WTC11 (cell line): Measurements from ENCODE around the gene NFATC1.

Experiments
- CREB1 ChIP-seq: sonication (generic); formaldehyde crosslinking; IDR thresholded peaks from 2 replicates; pipeline ENCODE4 v1.8.0; 2023; ENCODE audit warnings: mild to moderate bottlenecking, missing genetic modification reagents
- CTCF ChIP-seq: fragments of 200-600 bp; IDR thresholded peaks from 2 replicates; pipeline ENCODE4 v1.8.0; 2022; ENCODE audit warnings: antibody characterized with exemption
- HMGXB4 ChIP-seq: sonication (generic); formaldehyde crosslinking; IDR thresholded peaks from 2 replicates; pipeline ENCODE4 v1.8.1; 2023; ENCODE audit warnings: mild to moderate bottlenecking, moderate library complexity, missing genetic modification reagents
- KAT7 ChIP-seq: sonication (generic); formaldehyde crosslinking; IDR thresholded peaks from 2 replicates; pipeline ENCODE4 v1.8.1; 2023; ENCODE audit warnings: missing genetic modification reagents, mild to moderate bottlenecking, borderline replicate concordance
- NR3C1 ChIP-seq: sonication (generic); formaldehyde crosslinking; conservative IDR thresholded peaks from 2 replicates; pipeline ENCODE4 v1.8.1; 2023; ENCODE audit warnings: low read depth, mild to moderate bottlenecking, missing genetic modification reagents
- TEAD1 ChIP-seq: sonication (generic); formaldehyde crosslinking; IDR thresholded peaks from 2 replicates; pipeline ENCODE4 v1.8.0; 2022; ENCODE audit warnings: mild to moderate bottlenecking, missing genetic modification reagents
- TP53 ChIP-seq: sonication (generic); formaldehyde crosslinking; IDR thresholded peaks from 2 replicates; pipeline ENCODE4 v1.8.1; 2023; ENCODE audit warnings: mild to moderate bottlenecking, missing genetic modification reagents
- ZNF532 ChIP-seq: fragments of 250-450 bp; sonication (Bioruptor Pico); IDR thresholded peaks from 2 replicates; pipeline ENCODE4 v1.9.0; 2021; ENCODE audit warnings: mild to moderate bottlenecking, borderline replicate concordance

- TF ChIP-seq KAT7 (CRISPR knock-in tag) (no peak), CTCF (no peak; the same call in 1 of the 2 replicates), CREB1 (no peak), HMGXB4 (CRISPR knock-in tag) (no peak), NR3C1 (CRISPR knock-in tag) (no peak), TP53 (CRISPR knock-in tag) (no peak), TEAD1 (CRISPR knock-in tag) (no peak), ZNF532 (no peak)
These were observed 16.4 kb upstream of the NFATC1 start for GRCh38 chr18:79379251-79379905.
